Measurements from ENCODE around the gene NCMAP.
A peak's percentile ranks its signal among the peaks of the same experiment; 100 is the strongest.

Gene NCMAP

GRCh38 chr1:24557711-24558131 is 1.8 kb downstream of the NCMAP start:
- H3K9me3 ChIP-seq (ENCODE audit: low read length): no peaks in the 10 kb centered on the region
- no peak overlapping the region for H2AFZ ChIP-seq (ENCODE audit: low read length)
- H3K9me2 ChIP-seq (ENCODE audit: low read depth, low read length): no peaks in the 10 kb centered on the region
- H3K4me3 ChIP-seq (ENCODE audit: low read depth, low read length, poor library complexity, severe bottlenecking): no peak overlapping the region
- no peak overlapping the region for H3K9ac ChIP-seq (ENCODE audit: low read length)
- H3K79me2 ChIP-seq (ENCODE audit: insufficient read depth, low read length): no peaks in the 10 kb centered on the region
- H3F3A ChIP-seq (ENCODE audit: insufficient read depth, low read length): no peaks in the 10 kb centered on the region
- no peaks in the 10 kb centered on the region for H4K20me1 ChIP-seq (ENCODE audit: insufficient read depth, low read length)
- peaks cover 10% of the 10 kb centered on the region for H3K4me1 ChIP-seq (ENCODE audit: insufficient read depth, low read length, severe bottlenecking)
- H3K27ac ChIP-seq (ENCODE audit: low read depth, low read length, poor library complexity, severe bottlenecking): no peak overlapping the region
- TF ChIP-seq EZH2 (IDR thresholded peaks at IDR 0.05; ENCODE audit: borderline replicate concordance, low read length): no peak
- no peak for TF ChIP-seq CTCF (IDR thresholded peaks at IDR 0.05; ENCODE audit: low read length)
- 0 out of 2 replicates have a peak overlapping the region, but pooled peaks have one; percentile 25 for H3K4me2 ChIP-seq (ENCODE audit: low read length)
- no peaks in the 10 kb centered on the region for H3K27me3 ChIP-seq (ENCODE audit: insufficient read depth, low read length)
- H3K36me3 ChIP-seq (ENCODE audit: insufficient read depth, low read length): no peaks in the 10 kb centered on the region

- H3K9me2 ChIP-seq (ENCODE audit: low read depth, low read length): no peaks in the 10 kb centered on the region
- no peak overlapping the region for H3K4me2 ChIP-seq (ENCODE audit: low read length)
- TF ChIP-seq EZH2 (IDR thresholded peaks at IDR 0.05; ENCODE audit: borderline replicate concordance, low read length) (no peak), CTCF (IDR thresholded peaks at IDR 0.05; ENCODE audit: low read length) (no peak)
- no peaks in the 10 kb centered on the region for H3K79me2 ChIP-seq (ENCODE audit: insufficient read depth, low read length)
- no peak overlapping the region for H3K9ac ChIP-seq (ENCODE audit: low read length)
- H3K4me1 ChIP-seq (ENCODE audit: insufficient read depth, low read length, severe bottlenecking): peaks cover 10% of the 10 kb centered on the region
- H4K20me1 ChIP-seq (ENCODE audit: insufficient read depth, low read length): no peaks in the 10 kb centered on the region
- no peak overlapping the region for H3K4me3 ChIP-seq (ENCODE audit: low read depth, low read length, poor library complexity, severe bottlenecking)
- no peaks in the 10 kb centered on the region for H3K36me3 ChIP-seq (ENCODE audit: insufficient read depth, low read length)
- no peak overlapping the region for H3K27ac ChIP-seq (ENCODE audit: low read depth, low read length, poor library complexity, severe bottlenecking)
- H3F3A ChIP-seq (ENCODE audit: insufficient read depth, low read length): no peaks in the 10 kb centered on the region
- H3K9me3 ChIP-seq (ENCODE audit: low read length): no peaks in the 10 kb centered on the region
- no peaks in the 10 kb centered on the region for H3K27me3 ChIP-seq (ENCODE audit: insufficient read depth, low read length)
- H2AFZ ChIP-seq (ENCODE audit: low read length): no peak overlapping the region
Observed at GRCh38 chr1:24558455-24558854, 2.6 kb downstream of the NCMAP start.

- no peak overlapping the region for H2AFZ ChIP-seq (ENCODE audit: low read length)
- H3K79me2 ChIP-seq (ENCODE audit: insufficient read depth, low read length): no peaks in the 10 kb centered on the region
- TF ChIP-seq EZH2 (IDR thresholded peaks at IDR 0.05; ENCODE audit: borderline replicate concordance, low read length) (no peak), CTCF (IDR thresholded peaks at IDR 0.05; ENCODE audit: low read length) (no peak)
- H3K4me1 ChIP-seq (ENCODE audit: insufficient read depth, low read length, severe bottlenecking): peaks cover 10% of the 10 kb centered on the region
- no peaks in the 10 kb centered on the region for H3K27me3 ChIP-seq (ENCODE audit: insufficient read depth, low read length)
- no peaks in the 10 kb centered on the region for H4K20me1 ChIP-seq (ENCODE audit: insufficient read depth, low read length)
- H3K4me3 ChIP-seq (ENCODE audit: low read depth, low read length, poor library complexity, severe bottlenecking): no peak overlapping the region
- H3K9ac ChIP-seq (ENCODE audit: low read length): no peak overlapping the region
- no peak overlapping the region for H3K27ac ChIP-seq (ENCODE audit: low read depth, low read length, poor library complexity, severe bottlenecking)
- no peaks in the 10 kb centered on the region for H3F3A ChIP-seq (ENCODE audit: insufficient read depth, low read length)
- no peaks in the 10 kb centered on the region for H3K36me3 ChIP-seq (ENCODE audit: insufficient read depth, low read length)
- no peaks in the 10 kb centered on the region for H3K9me3 ChIP-seq (ENCODE audit: low read length)
- no peak overlapping the region for H3K4me2 ChIP-seq (ENCODE audit: low read length)
- no peaks in the 10 kb centered on the region for H3K9me2 ChIP-seq (ENCODE audit: low read depth, low read length)
Observed at GRCh38 chr1:24558902-24559791, 3.3 kb downstream of the NCMAP start.
